OCI-LY1 (cell line): ENCODE measurements around the gene SV2B.

Experiments used
- H2AFZ ChIP-seq: fragments of 200-600 bp; sonication (generic), shearing (Covaris generic); 2 replicates; pipeline ENCODE4 v1.6.0; 2014; ENCODE audit warnings: antibody characterized with exemption, mild to moderate bottlenecking, low read length
- H3F3A ChIP-seq: fragments of 200-600 bp; sonication (generic), shearing (Covaris generic); 2 replicates; pipeline ENCODE4 v1.6.0; 2014; ENCODE audit warnings: mild to moderate bottlenecking, antibody characterized with exemption, low read length, moderate library complexity; ENCODE audit not compliant: insufficient read depth
- H3K27ac ChIP-seq: fragments of 200-600 bp; sonication (generic); 2 replicates; pipeline ENCODE4 v1.5.1; 2014; ENCODE audit warnings: low read length, mixed run types, mild to moderate bottlenecking, low read depth; ENCODE audit not compliant: poor library complexity, severe bottlenecking
- H3K27me3 ChIP-seq: fragments of 200-600 bp; sonication (generic); 2 replicates; pipeline ENCODE4 v1.6.0; 2014; ENCODE audit warnings: antibody characterized with exemption, mild to moderate bottlenecking, low read length, moderate library complexity; ENCODE audit not compliant: insufficient read depth
- H3K36me3 ChIP-seq: fragments of 200-600 bp; sonication (generic); 2 replicates; pipeline ENCODE4 v1.6.1; 2014; ENCODE audit warnings: mild to moderate bottlenecking, antibody characterized with exemption, low read length, moderate library complexity, mixed read lengths; ENCODE audit not compliant: insufficient read depth
- H3K4me1 ChIP-seq: fragments of 200-600 bp; sonication (generic); 2 replicates; pipeline ENCODE4 v1.5.1; 2014; ENCODE audit warnings: mild to moderate bottlenecking, low read length, moderate library complexity; ENCODE audit not compliant: insufficient read depth, severe bottlenecking
- H3K4me2 ChIP-seq: fragments of 200-600 bp; sonication (generic), shearing (Covaris generic); 2 replicates; pipeline ENCODE4 v1.6.1; 2014; ENCODE audit warnings: low read length
- H3K4me3 ChIP-seq: fragments of 200-600 bp; sonication (generic); 2 replicates; pipeline ENCODE4 v1.5.1; 2014; ENCODE audit warnings: low read length, low read depth, mild to moderate bottlenecking, mixed read lengths; ENCODE audit not compliant: poor library complexity, severe bottlenecking
- H3K79me2 ChIP-seq: fragments of 200-600 bp; shearing (Covaris generic); 2 replicates; pipeline ENCODE4 v1.6.1; 2016; ENCODE audit warnings: mixed run types, low read length, mixed read lengths; ENCODE audit not compliant: insufficient read depth
- H3K9ac ChIP-seq: fragments of 200-600 bp; sonication (generic), shearing (Covaris generic); 2 replicates; pipeline ENCODE4 v1.6.1; 2014; ENCODE audit warnings: mild to moderate bottlenecking, low read length, mixed read lengths
- H3K9me2 ChIP-seq: fragments of 200-600 bp; sonication (generic), shearing (Covaris generic); 2 replicates; pipeline ENCODE4 v1.6.1; 2014; ENCODE audit warnings: low read depth, mild to moderate bottlenecking, low read length, mixed read lengths
- H3K9me3 ChIP-seq: fragments of 200-600 bp; shearing (Covaris generic); 2 replicates; pipeline ENCODE4 v1.6.1; 2014; ENCODE audit warnings: low read length, mixed read lengths
- H4K20me1 ChIP-seq: fragments of 200-600 bp; sonication (generic), shearing (Covaris generic); 2 replicates; pipeline ENCODE4 v1.6.0; 2016; ENCODE audit warnings: mild to moderate bottlenecking, low read length; ENCODE audit not compliant: insufficient read depth
- EZH2 ChIP-seq: fragments of 200-600 bp; sonication (generic), shearing (Covaris generic); IDR thresholded peaks from 2 replicates; pipeline ENCODE4 v1.8.0; 2017; ENCODE audit warnings: borderline replicate concordance, mixed run types, mild to moderate bottlenecking, antibody characterized with exemption, low read length, moderate library complexity, mixed read lengths
- TF ChIP-seq, protein P1 (sequence below): fragments of 200-600 bp; sonication (generic), shearing (Covaris generic); IDR thresholded peaks from 2 replicates; pipeline ENCODE4 v1.5.1; 2017; ENCODE audit warnings: mild to moderate bottlenecking, antibody characterized with exemption, low read length, moderate library complexity, mixed read lengths

SV2B gene

DNA sequence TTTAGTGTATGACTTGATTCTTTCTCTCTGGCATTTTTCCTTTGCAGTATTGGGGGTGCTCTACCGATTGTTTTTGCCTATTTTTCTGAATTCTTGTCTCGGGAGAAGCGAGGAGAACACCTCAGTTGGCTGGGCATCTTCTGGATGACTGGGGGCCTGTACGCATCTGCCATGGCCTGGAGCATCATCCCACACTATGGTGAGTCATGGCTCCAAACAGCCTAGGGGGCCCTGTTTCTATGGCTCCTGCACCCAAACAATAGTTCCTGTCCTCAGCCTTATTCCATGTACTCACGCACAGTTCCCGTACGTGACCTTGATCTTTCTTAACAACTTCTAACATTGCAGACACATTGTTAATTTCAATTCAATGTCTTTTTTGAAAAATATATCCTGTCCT lies 152.3 kb downstream of the SV2B start:
- TF ChIP-seq, protein P1, sequence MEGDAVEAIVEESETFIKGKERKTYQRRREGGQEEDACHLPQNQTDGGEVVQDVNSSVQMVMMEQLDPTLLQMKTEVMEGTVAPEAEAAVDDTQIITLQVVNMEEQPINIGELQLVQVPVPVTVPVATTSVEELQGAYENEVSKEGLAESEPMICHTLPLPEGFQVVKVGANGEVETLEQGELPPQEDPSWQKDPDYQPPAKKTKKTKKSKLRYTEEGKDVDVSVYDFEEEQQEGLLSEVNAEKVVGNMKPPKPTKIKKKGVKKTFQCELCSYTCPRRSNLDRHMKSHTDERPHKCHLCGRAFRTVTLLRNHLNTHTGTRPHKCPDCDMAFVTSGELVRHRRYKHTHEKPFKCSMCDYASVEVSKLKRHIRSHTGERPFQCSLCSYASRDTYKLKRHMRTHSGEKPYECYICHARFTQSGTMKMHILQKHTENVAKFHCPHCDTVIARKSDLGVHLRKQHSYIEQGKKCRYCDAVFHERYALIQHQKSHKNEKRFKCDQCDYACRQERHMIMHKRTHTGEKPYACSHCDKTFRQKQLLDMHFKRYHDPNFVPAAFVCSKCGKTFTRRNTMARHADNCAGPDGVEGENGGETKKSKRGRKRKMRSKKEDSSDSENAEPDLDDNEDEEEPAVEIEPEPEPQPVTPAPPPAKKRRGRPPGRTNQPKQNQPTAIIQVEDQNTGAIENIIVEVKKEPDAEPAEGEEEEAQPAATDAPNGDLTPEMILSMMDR, result no peak
- no peak for TF ChIP-seq EZH2
- no peaks in the 10 kb centered on the region for H3K9me2 ChIP-seq
- H3K9me3 ChIP-seq, result no peaks in the 10 kb centered on the region
- H3K27ac ChIP-seq, result no peak overlapping the region
- H3K9ac ChIP-seq, result no peak overlapping the region
- H3K4me2 ChIP-seq, result no peak overlapping the region
- no peaks in the 10 kb centered on the region for H3K4me1 ChIP-seq
- no peaks in the 10 kb centered on the region for H3K36me3 ChIP-seq
- H3K79me2 ChIP-seq, result no peaks in the 10 kb centered on the region
- H3K4me3 ChIP-seq, result no peak overlapping the region
- H4K20me1 ChIP-seq, result no peaks in the 10 kb centered on the region
- H3F3A ChIP-seq, result no peaks in the 10 kb centered on the region
- no peaks in the 10 kb centered on the region; the same call in 1 of the 2 replicates for H3K27me3 ChIP-seq
- no peak overlapping the region for H2AFZ ChIP-seq

DNA sequence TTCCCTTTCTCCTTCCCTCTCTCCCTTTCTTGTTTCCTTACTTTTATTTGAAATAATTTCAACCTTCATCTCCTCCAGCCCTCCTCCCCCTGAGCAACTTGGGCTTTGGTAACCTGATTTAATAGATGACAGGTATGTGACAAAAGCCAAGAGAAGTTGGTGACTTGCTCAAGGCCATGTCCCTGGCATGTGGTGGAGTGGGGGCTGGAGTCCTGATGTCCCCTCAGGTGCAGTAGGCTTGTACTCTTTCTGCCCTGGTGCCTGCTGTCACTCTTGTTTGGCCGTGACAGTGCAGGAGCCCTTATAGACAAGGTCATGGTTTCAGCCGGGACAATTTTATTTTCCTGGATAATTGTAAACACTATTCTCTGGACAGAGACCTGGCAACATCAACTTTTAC lies 152.7 kb downstream of the SV2B start:
- H3K4me1 ChIP-seq, result no peaks in the 10 kb centered on the region
- no peaks in the 10 kb centered on the region for H3K9me2 ChIP-seq
- no peak overlapping the region for H2AFZ ChIP-seq
- no peaks in the 10 kb centered on the region for H3K36me3 ChIP-seq
- no peaks in the 10 kb centered on the region for H3F3A ChIP-seq
- no peak overlapping the region for H3K27ac ChIP-seq
- H3K27me3 ChIP-seq, result no peaks in the 10 kb centered on the region; the same call in 1 of the 2 replicates
- no peak overlapping the region for H3K9ac ChIP-seq
- H3K4me3 ChIP-seq, result no peak overlapping the region
- H3K4me2 ChIP-seq, result no peak overlapping the region
- H3K79me2 ChIP-seq, result no peaks in the 10 kb centered on the region
- TF ChIP-seq, protein P1, result no peak
- TF ChIP-seq EZH2, result no peak
- no peaks in the 10 kb centered on the region for H3K9me3 ChIP-seq
- H4K20me1 ChIP-seq, result no peaks in the 10 kb centered on the region

DNA sequence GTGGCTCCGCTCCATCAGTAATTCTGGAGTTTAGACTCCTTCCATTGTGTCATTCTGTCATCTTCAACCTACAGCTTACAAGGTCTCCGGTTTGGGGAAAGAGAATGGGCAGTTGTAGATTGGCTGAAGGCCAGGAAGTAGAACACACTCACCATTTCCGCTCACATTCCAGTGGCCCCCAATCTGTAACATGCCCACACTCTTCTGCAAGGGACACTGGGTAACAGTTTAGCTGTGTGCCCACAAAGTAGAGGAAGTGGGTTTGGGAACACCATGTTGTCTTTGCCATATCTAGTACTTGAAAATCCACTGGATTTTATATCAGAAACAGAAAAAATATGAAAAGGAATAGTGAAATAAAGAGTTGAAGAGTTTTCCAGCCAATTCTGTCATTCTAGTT lies 153.5 kb downstream of the SV2B start:
- TF ChIP-seq EZH2, result no peak
- TF ChIP-seq, protein P1, result no peak
- Histone ChIP-seq H3K27ac (no peak overlapping the region), H3K4me2 (no peak overlapping the region), H3K79me2 (no peaks in the 10 kb centered on the region), H3K36me3 (no peaks in the 10 kb centered on the region), H3K27me3 (no peaks in the 10 kb centered on the region; the same call in 1 of the 2 replicates), H3K9me2 (no peaks in the 10 kb centered on the region), H2AFZ (no peak overlapping the region), H4K20me1 (no peaks in the 10 kb centered on the region), H3K9me3 (no peaks in the 10 kb centered on the region), H3F3A (no peaks in the 10 kb centered on the region), H3K9ac (no peak overlapping the region), H3K4me3 (no peak overlapping the region), H3K4me1 (no peaks in the 10 kb centered on the region)
